Hepatocyte (in vitro differentiated cells): ENCODE data around the gene G0S2. TPM values are rescaled to one million over a fixed set of nuclear protein-coding genes. Genes with fewer than 3 reads are reported as not detected.

Experiments used
- DNase-seq: peaks from one replicate; pipeline ENCODE4 v3.0.0-alpha.2; 2016; ENCODE audit warnings: low spot score
- H2AFZ ChIP-seq: fragments of 200-600 bp; sonication (generic); 2 replicates; pipeline ENCODE4 v1.6.0; 2016; ENCODE audit warnings: antibody characterized with exemption, mild to moderate bottlenecking
- H3K27ac ChIP-seq: fragments of 200-600 bp; sonication (generic); 2 replicates; pipeline ENCODE4 v1.5.1; 2016; ENCODE audit warnings: mild to moderate bottlenecking
- H3K27me3 ChIP-seq: fragments of 200-600 bp; sonication (generic); 2 replicates; pipeline ENCODE4 v1.6.1; 2016
- H3K36me3 ChIP-seq: fragments of 200-600 bp; sonication (generic); replicated peaks from 2 replicates; pipeline ENCODE4 v1.5.1; 2016; ENCODE audit warnings: low read depth; ENCODE audit not compliant: insufficient read depth
- H3K4me1 ChIP-seq: fragments of 200-600 bp; sonication (generic); 2 replicates; pipeline ENCODE4 v1.5.1; 2016; ENCODE audit warnings: mild to moderate bottlenecking, moderate library complexity; ENCODE audit not compliant: insufficient read depth
- H3K4me2 ChIP-seq: fragments of 200-600 bp; sonication (generic); 2 replicates; pipeline ENCODE4 v1.6.0; 2016
- H3K4me3 ChIP-seq: fragments of 200-600 bp; sonication (generic); 2 replicates; pipeline ENCODE4 v1.5.1; 2016; ENCODE audit warnings: mild to moderate bottlenecking
- H3K79me2 ChIP-seq: fragments of 200-600 bp; sonication (generic); 2 replicates; pipeline ENCODE4 v1.6.0; 2017; ENCODE audit warnings: mild to moderate bottlenecking
- H3K9me2 ChIP-seq: fragments of 200-600 bp; sonication (generic); replicated peaks from 2 replicates; pipeline ENCODE4 v1.6.0; 2017; ENCODE audit warnings: mild to moderate bottlenecking; ENCODE audit not compliant: insufficient read depth
- H3K9me3 ChIP-seq: fragments of 200-600 bp; sonication (generic); 2 replicates; pipeline ENCODE4 v1.5.1; 2016; ENCODE audit warnings: low read depth, mild to moderate bottlenecking
- H4K20me1 ChIP-seq: fragments of 200-600 bp; sonication (generic); 2 replicates; pipeline ENCODE4 v1.6.0; 2016; ENCODE audit warnings: mild to moderate bottlenecking; ENCODE audit not compliant: insufficient read depth, poor library complexity, severe bottlenecking
- EZH2 ChIP-seq: fragments of 200-600 bp; sonication (generic); IDR thresholded peaks from 2 replicates; pipeline ENCODE4 v1.6.1; 2016; ENCODE audit warnings: antibody characterized with exemption, mild to moderate bottlenecking, borderline replicate concordance
- EZH2phosphoT487 ChIP-seq: fragments of 200-600 bp; sonication (generic); IDR thresholded peaks from one replicate; pipeline ENCODE4 v1.6.1; 2018; ENCODE audit warnings: antibody characterized with exemption, mild to moderate bottlenecking, low read depth, moderate library complexity; ENCODE audit not compliant: unreplicated experiment, severe bottlenecking
- WGBS: methylation state at CpG from one replicate; pipeline ENCODE4 v1.1.6; 2016; ENCODE audit warnings: low lambda C conversion rate; ENCODE audit errors: missing lambda C conversion rate; 5-methylcytosine and 5-hydroxymethylcytosine counted together
- polyA plus RNA-seq: library from polyadenylated mRNA; unstranded; fragments of >200 nt; fragmentation: Nextera tagmentation; extraction: Ambion mirVana; gene quantifications from 2 replicates; pipeline ENCODE4 v1.2.1, GENCODE V29; 2016
- total RNA-seq: library from RNA; depleted of rRNA; stranded (reverse); fragments of >200 nt; gene quantifications from 2 replicates; pipeline ENCODE4 v1.2.3, GENCODE V29; 2014
- TF ChIP-seq, protein P1 (sequence below): fragments of 200-600 bp; sonication (generic); IDR thresholded peaks from 2 replicates; pipeline ENCODE4 v1.5.1; 2016; ENCODE audit warnings: antibody characterized with exemption, mild to moderate bottlenecking; ENCODE audit not compliant: poor library complexity

G0S2 gene
- total and polyA plus RNA-seq, 2 experiments from 2014 or later: 32.2 to 37.0 TPM

DNA sequence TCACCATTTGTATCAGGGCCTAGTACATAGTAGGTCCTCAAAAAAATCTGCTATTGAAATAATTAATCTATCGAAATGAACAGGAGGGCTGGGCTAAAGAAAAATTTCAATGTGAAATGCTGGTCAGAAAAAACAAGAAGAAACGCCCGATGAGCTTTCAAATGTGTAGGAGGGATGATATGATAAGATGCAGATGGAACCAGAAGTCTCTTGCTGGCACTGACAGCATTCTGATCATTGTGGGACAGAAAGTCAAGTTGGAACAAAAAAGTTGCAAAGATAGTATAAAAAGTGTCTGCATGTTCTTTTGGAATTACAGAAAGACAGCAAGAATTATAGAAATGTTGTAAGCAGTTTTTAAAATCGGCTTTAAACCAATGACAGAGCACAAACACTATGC, 11.1 kb downstream of the G0S2 start:
- no peak overlapping the region for H3K4me2 ChIP-seq
- H3K27me3 ChIP-seq: peaks cover 7% of the 10 kb centered on the region
- 81% methylated on average over 4 of the region's 4 CpGs for WGBS
- no peaks in the 10 kb centered on the region for H3K9me3 ChIP-seq
- H3K36me3 ChIP-seq: no peaks in the 10 kb centered on the region
- TF ChIP-seq EZH2phosphoT487: no peak
- TF ChIP-seq, protein P1, sequence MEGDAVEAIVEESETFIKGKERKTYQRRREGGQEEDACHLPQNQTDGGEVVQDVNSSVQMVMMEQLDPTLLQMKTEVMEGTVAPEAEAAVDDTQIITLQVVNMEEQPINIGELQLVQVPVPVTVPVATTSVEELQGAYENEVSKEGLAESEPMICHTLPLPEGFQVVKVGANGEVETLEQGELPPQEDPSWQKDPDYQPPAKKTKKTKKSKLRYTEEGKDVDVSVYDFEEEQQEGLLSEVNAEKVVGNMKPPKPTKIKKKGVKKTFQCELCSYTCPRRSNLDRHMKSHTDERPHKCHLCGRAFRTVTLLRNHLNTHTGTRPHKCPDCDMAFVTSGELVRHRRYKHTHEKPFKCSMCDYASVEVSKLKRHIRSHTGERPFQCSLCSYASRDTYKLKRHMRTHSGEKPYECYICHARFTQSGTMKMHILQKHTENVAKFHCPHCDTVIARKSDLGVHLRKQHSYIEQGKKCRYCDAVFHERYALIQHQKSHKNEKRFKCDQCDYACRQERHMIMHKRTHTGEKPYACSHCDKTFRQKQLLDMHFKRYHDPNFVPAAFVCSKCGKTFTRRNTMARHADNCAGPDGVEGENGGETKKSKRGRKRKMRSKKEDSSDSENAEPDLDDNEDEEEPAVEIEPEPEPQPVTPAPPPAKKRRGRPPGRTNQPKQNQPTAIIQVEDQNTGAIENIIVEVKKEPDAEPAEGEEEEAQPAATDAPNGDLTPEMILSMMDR: no peak
- no peak for TF ChIP-seq EZH2
- H3K79me2 ChIP-seq: no peaks in the 10 kb centered on the region
- no peaks in the 10 kb centered on the region for H3K9me2 ChIP-seq
- no peaks in the 10 kb centered on the region for H3K4me1 ChIP-seq
- no peak overlapping the region for H3K4me3 ChIP-seq
- H2AFZ ChIP-seq: no peak overlapping the region
- H4K20me1 ChIP-seq: no peaks in the 10 kb centered on the region
- no peak for DNase-seq
- H3K27ac ChIP-seq: no peak overlapping the region

DNA sequence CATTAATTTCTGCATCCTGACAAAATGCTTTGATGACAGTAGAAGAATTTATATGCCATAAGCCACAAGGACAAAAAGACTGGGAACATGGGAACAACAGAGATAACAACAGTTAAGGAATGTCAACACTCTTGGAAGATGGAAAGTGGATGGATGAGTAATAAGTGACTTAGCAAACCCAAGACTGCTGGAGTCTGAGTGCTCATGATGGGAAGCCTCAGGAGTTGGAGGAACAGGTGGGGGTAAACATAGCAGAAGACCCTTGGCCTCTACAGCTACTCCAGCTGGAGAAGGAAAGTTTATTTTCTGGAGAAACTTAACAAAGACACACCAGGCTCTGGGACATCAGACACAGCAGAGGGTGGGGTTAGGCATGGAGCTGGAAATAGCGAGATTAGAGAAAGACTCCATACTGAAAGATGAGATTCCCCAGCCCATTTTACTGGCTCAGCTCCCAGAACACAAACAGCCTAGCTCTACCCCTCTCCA, 13.6 kb downstream of the G0S2 start:
- Histone ChIP-seq H3K4me1 (no peaks in the 10 kb centered on the region), H3K79me2 (no peaks in the 10 kb centered on the region), H3K27me3 (peaks cover 4% of the 10 kb centered on the region), H3K27ac (peak overlapping the region; percentile 49), H4K20me1 (no peaks in the 10 kb centered on the region), H3K9me2 (no peaks in the 10 kb centered on the region), H3K4me3 (no peak overlapping the region), H3K36me3 (no peaks in the 10 kb centered on the region), H3K4me2 (no peak overlapping the region), H2AFZ (no peak overlapping the region), H3K9me3 (no peaks in the 10 kb centered on the region)
- TF ChIP-seq EZH2phosphoT487: no peak
- TF ChIP-seq EZH2: no peak
- TF ChIP-seq, protein P1: no peak
- DNase-seq: peak; percentile 42
- 58% methylated on average over 1 of the region's 1 CpG for WGBS

- H3K9me2 ChIP-seq: no peaks in the 10 kb centered on the region
- H3K36me3 ChIP-seq: no peaks in the 10 kb centered on the region
- no peak overlapping the region for H3K4me2 ChIP-seq
- no peaks in the 10 kb centered on the region for H3K9me3 ChIP-seq
- no peak for TF ChIP-seq EZH2phosphoT487
- no peaks in the 10 kb centered on the region for H4K20me1 ChIP-seq
- peak overlapping the region; percentile 49 for H3K27ac ChIP-seq
- H3K79me2 ChIP-seq: no peaks in the 10 kb centered on the region
- no peak overlapping the region for H3K4me3 ChIP-seq
- DNase-seq: peak; percentile 62
- H3K27me3 ChIP-seq: peaks cover 10% of the 10 kb centered on the region
- H3K4me1 ChIP-seq: no peaks in the 10 kb centered on the region
- WGBS: 82% methylated on average over 4 of the region's 4 CpGs
- no peak overlapping the region for H2AFZ ChIP-seq
These were observed 14.3 kb downstream of the G0S2 start for GRCh38 chr1:209689477-209689876.

DNA sequence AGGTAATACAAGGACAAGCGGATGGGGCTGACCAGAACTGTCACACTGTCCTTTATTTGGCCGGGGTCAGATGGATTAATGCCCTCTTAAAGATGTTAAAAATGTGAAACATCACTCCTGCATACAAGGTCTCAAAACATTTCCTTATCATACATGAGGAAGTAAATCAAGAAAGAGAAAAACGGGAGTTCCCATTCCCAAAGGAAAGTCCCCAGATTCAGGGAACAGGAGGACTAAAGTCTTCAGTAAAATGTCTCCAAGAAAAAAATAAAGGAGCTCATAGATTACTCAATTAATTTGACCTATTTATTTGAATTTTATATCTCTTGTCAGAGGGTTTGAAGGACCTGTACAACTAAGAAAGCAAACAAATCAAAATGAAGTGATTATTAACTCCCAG, 16.0 kb downstream of the G0S2 start:
- Histone ChIP-seq H3K79me2 (no peaks in the 10 kb centered on the region), H3K4me1 (no peaks in the 10 kb centered on the region), H4K20me1 (no peaks in the 10 kb centered on the region), H3K9me3 (no peaks in the 10 kb centered on the region), H2AFZ (no peak overlapping the region), H3K27ac (no peak overlapping the region), H3K4me3 (no peak overlapping the region), H3K4me2 (no peak overlapping the region), H3K36me3 (no peaks in the 10 kb centered on the region), H3K27me3 (peaks cover 10% of the 10 kb centered on the region), H3K9me2 (no peaks in the 10 kb centered on the region)
- TF ChIP-seq, protein P1: no peak
- 83% methylated on average over 3 of the region's 3 CpGs for WGBS
- DNase-seq: no peak
